K562 (cell line): ENCODE results near the gene NAA80. TPM values are rescaled to one million over a fixed set of nuclear protein-coding genes. Genes with fewer than 3 reads are reported as not detected.

ENCODE experiments used
- CCNT2 ChIP-seq: IDR thresholded peaks from 2 replicates; pipeline ENCODE4 v1.6.1; 2011; ENCODE audit warnings: borderline replicate concordance, low read depth, mild to moderate bottlenecking, moderate library complexity, mixed read lengths, low read length; ENCODE audit not compliant: insufficient read length; ENCODE audit errors: extremely low read depth
- HDGF ChIP-seq: fragments of 450-650 bp; IDR thresholded peaks from 2 replicates; pipeline ENCODE4 v1.6.1; 2016
- HMBOX1 ChIP-seq: sonication (generic); IDR thresholded peaks from 2 replicates; pipeline ENCODE4 v1.6.1; 2016
- LCOR ChIP-seq: sonication (generic); formaldehyde crosslinking; IDR thresholded peaks from 2 replicates; pipeline ENCODE4 v1.8.0; 2022; ENCODE audit warnings: mild to moderate bottlenecking, missing genetic modification reagents
- MTA3 ChIP-seq: fragments of 450-650 bp; formaldehyde crosslinking; IDR thresholded peaks from 2 replicates; pipeline ENCODE4 v1.6.1; 2017; ENCODE audit warnings: mild to moderate bottlenecking, borderline replicate concordance
- NBN ChIP-seq: fragments of 450-650 bp; IDR thresholded peaks from 2 replicates; pipeline ENCODE4 v1.6.1; 2016; ENCODE audit warnings: low read depth, mild to moderate bottlenecking
- NR4A1 ChIP-seq, 2 experiments: fragments of 250-450 bp in 1 of 2; fragments of 450-650 bp in 1 of 2; sonication (Bioruptor Pico) in 1 of 2; IDR thresholded peaks; 2 replicates each; pipeline versions ENCODE4 v1.4.0 to v1.6.1; 2016 to 2020; ENCODE audit warnings: mild to moderate bottlenecking in 2 of 2, missing compliant biosample characterization in 1 of 2, missing genetic modification characterization in 1 of 2, moderate library complexity in 1 of 2
- PRPF4 ChIP-seq: fragments of 200-400 bp; formaldehyde crosslinking; IDR thresholded peaks from one replicate; pipeline ENCODE4 v1.6.1; 2017; ENCODE audit warnings: low read length, low read depth, mild to moderate bottlenecking; ENCODE audit not compliant: insufficient read depth, poor library complexity, severe bottlenecking
- RBM17 ChIP-seq: fragments of 200-400 bp; formaldehyde crosslinking; IDR thresholded peaks from 2 replicates; pipeline ENCODE4 v1.6.1; 2017; ENCODE audit warnings: low read depth, mild to moderate bottlenecking, low read length, borderline replicate concordance
- SAFB2 ChIP-seq: fragments of 200-400 bp; formaldehyde crosslinking; IDR thresholded peaks from 2 replicates; pipeline ENCODE4 v1.6.1; 2018; ENCODE audit warnings: borderline replicate concordance, low read length, low read depth, moderate library complexity; ENCODE audit not compliant: severe bottlenecking
- XRCC3 ChIP-seq: fragments of 450-650 bp; IDR thresholded peaks from 2 replicates; pipeline ENCODE4 v1.6.1; 2017; ENCODE audit warnings: mild to moderate bottlenecking, moderate library complexity
- ZC3H4 ChIP-seq: sonication (generic); formaldehyde crosslinking; IDR thresholded peaks from 2 replicates; pipeline ENCODE4 v1.9.0; 2021; ENCODE audit warnings: missing genetic modification reagents, borderline replicate concordance
- ZKSCAN1 ChIP-seq: fragments of 150-350 bp; IDR thresholded peaks from 2 replicates; pipeline ENCODE4 v1.6.1; 2016; ENCODE audit warnings: low read depth, low read length
- ZNF24 ChIP-seq: fragments of 450-650 bp; IDR thresholded peaks from 2 replicates; pipeline ENCODE4 v1.6.1; 2016
- ZNF311 ChIP-seq: fragments of 250-450 bp; sonication (Bioruptor Pico); IDR thresholded peaks from 2 replicates; pipeline ENCODE4 v1.4.0; 2020; ENCODE audit warnings: mild to moderate bottlenecking, moderate library complexity
- ZNF436 ChIP-seq: fragments of 250-450, 450-650 bp; sonication (Bioruptor Pico); formaldehyde crosslinking; IDR thresholded peaks from 2 replicates; pipeline ENCODE4 v1.7.0; 2020; ENCODE audit warnings: mild to moderate bottlenecking
- ZNF75A ChIP-seq: fragments of 450-650 bp; formaldehyde crosslinking; IDR thresholded peaks from 2 replicates; pipeline ENCODE4 v1.4.0; 2020; ENCODE audit warnings: mild to moderate bottlenecking
- polyA plus RNA-seq, 8 experiments: library from polyadenylated mRNA; depleted of rRNA in 4 of 8; stranded (reverse) in 5 of 8; unstranded in 3 of 8; fragments of >200 nt; fragmentation: Nextera tagmentation in 2 of 8; fragmentation: Illumina TruSeq in 1 of 8; extraction: Ambion mirVana in 2 of 8; extraction: Trizol in 1 of 8; gene quantifications; 2 replicates each; pipeline versions ENCODE4 v1.2.1 to v1.2.3, GENCODE V29; 2011 to 2014; ENCODE audit warnings: inconsistent platforms in 1 of 8, missing spikeins in 1 of 8
- total RNA-seq, 7 experiments: library from RNA; depleted of rRNA in 6 of 7; stranded (reverse); fragments of >200 nt in 6 of 7; fragmentation: Illumina TruSeq in 2 of 7; extraction: Trizol in 2 of 7; gene quantifications; 2 replicates each; pipeline versions ENCODE4 v1.2.1 to v1.2.3, GENCODE V29; 2011 to 2021; ENCODE audit warnings: low replicate concordance in 1 of 7
- TF ChIP-seq, protein P1 (sequence below): fragments of 250-450 bp; sonication (Bioruptor Pico); IDR thresholded peaks from 2 replicates; pipeline ENCODE4 v1.9.0; 2021; ENCODE audit warnings: mild to moderate bottlenecking, inconsistent platforms
- TF ChIP-seq, protein P2 (sequence below): fragments of 250-450 bp; sonication (Bioruptor Pico); IDR thresholded peaks from 2 replicates; pipeline ENCODE4 v1.8.0; 2021; ENCODE audit warnings: moderate library complexity, mild to moderate bottlenecking, inconsistent platforms
- TF ChIP-seq, protein P3 (sequence below): fragments of 250-450 bp; sonication (Bioruptor Pico); IDR thresholded peaks from 2 replicates; pipeline ENCODE4 v1.5.0; 2020; ENCODE audit warnings: mild to moderate bottlenecking, borderline replicate concordance
- TF ChIP-seq, protein P4 (sequence below): sonication (generic); formaldehyde crosslinking; IDR thresholded peaks from 2 replicates; pipeline ENCODE4 v1.8.1; 2023; ENCODE audit warnings: mild to moderate bottlenecking, missing genetic modification reagents, moderate library complexity

NAA80 gene
- total and polyA plus RNA-seq, 9 of the 15 experiments (the other 6 are each of a cell fraction or from before 2014, with no cell fraction given): 0.82 to 24.0 (median 8.6) TPM

DNA sequence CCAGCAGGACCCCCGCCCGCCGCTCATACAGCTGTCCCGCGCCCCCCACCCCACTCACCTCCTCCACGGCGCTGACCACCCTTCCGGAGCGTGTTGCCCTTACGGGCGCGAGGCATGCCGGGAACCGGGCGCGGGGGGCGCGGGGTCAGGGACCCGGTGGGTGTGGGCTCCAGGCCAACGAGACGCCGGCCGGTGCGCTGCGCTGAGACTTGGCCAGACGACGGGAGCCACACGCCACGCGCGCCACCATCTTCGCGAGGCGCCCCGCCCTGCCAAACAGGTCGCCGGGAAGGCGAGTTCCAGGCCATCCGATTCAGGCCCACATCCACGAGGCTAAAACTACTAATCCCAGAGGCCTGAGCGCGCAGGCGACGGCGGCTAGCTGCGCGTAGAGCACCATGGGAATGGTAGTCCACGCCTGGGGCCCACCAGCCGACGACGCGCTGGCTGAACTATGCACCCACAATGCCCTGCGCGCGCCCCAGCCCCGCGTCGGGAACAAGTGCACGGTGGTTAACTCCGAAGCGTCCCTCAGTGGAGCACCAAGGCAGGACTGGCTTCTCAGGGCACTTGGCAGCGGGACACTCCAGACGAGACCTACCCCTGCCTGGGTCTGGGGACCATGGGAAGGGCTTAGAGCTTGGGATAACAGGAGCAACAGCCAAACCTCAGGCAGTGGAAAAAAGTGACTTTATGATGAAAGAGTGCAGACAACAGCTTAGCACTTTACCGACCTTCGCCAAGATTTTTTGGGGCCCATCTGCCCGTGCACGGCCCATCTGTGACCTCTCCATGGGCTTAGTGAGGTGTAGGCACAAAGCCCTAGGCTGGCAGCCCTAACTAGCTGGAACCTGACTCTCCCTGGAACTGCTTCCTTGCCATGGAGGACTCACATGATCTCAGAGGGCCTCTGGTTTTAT is 6.8 kb downstream of the NAA80 start, which contains the start of gene IFRD2 (continued):
- TF ChIP-seq, protein P1, sequence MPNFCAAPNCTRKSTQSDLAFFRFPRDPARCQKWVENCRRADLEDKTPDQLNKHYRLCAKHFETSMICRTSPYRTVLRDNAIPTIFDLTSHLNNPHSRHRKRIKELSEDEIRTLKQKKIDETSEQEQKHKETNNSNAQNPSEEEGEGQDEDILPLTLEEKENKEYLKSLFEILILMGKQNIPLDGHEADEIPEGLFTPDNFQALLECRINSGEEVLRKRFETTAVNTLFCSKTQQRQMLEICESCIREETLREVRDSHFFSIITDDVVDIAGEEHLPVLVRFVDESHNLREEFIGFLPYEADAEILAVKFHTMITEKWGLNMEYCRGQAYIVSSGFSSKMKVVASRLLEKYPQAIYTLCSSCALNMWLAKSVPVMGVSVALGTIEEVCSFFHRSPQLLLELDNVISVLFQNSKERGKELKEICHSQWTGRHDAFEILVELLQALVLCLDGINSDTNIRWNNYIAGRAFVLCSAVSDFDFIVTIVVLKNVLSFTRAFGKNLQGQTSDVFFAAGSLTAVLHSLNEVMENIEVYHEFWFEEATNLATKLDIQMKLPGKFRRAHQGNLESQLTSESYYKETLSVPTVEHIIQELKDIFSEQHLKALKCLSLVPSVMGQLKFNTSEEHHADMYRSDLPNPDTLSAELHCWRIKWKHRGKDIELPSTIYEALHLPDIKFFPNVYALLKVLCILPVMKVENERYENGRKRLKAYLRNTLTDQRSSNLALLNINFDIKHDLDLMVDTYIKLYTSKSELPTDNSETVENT (CRISPR knock-in tag): no peak
- TF ChIP-seq NR4A1 (CRISPR knock-in tag; IDR thresholded peaks at IDR 0.05) (peak; percentile 52; the same call in 1 of the 2 replicates), NR4A1 (tag; IDR thresholded peaks at IDR 0.05) (peak; percentile 85), ZNF436 (CRISPR knock-in tag) (no peak), PRPF4 (no peak), ZKSCAN1 (no peak; the same call in 1 of the 2 replicates), MTA3 (no peak; the same call in 1 of the 2 replicates), SAFB2 (no peak), XRCC3 (no peak), ZNF311 (CRISPR knock-in tag) (peak; percentile 89), ZNF75A (CRISPR knock-in tag) (no peak), HMBOX1 (no peak), RBM17 (no peak), LCOR (CRISPR knock-in tag) (no peak; the same call in none of the 2 replicates), ZNF24 (no peak), HDGF (no peak), NBN (no peak), ZC3H4 (CRISPR knock-in tag) (no peak), CCNT2 (peak; percentile 57)
- TF ChIP-seq, protein P2, sequence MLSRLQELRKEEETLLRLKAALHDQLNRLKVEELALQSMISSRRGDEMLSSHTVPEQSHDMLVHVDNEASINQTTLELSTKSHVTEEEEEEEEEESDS (CRISPR knock-in tag): no peak
- TF ChIP-seq, protein P3, sequence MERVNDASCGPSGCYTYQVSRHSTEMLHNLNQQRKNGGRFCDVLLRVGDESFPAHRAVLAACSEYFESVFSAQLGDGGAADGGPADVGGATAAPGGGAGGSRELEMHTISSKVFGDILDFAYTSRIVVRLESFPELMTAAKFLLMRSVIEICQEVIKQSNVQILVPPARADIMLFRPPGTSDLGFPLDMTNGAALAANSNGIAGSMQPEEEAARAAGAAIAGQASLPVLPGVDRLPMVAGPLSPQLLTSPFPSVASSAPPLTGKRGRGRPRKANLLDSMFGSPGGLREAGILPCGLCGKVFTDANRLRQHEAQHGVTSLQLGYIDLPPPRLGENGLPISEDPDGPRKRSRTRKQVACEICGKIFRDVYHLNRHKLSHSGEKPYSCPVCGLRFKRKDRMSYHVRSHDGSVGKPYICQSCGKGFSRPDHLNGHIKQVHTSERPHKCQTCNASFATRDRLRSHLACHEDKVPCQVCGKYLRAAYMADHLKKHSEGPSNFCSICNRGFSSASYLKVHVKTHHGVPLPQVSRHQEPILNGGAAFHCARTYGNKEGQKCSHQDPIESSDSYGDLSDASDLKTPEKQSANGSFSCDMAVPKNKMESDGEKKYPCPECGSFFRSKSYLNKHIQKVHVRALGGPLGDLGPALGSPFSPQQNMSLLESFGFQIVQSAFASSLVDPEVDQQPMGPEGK (CRISPR knock-in tag): no peak
- TF ChIP-seq, protein P4, sequence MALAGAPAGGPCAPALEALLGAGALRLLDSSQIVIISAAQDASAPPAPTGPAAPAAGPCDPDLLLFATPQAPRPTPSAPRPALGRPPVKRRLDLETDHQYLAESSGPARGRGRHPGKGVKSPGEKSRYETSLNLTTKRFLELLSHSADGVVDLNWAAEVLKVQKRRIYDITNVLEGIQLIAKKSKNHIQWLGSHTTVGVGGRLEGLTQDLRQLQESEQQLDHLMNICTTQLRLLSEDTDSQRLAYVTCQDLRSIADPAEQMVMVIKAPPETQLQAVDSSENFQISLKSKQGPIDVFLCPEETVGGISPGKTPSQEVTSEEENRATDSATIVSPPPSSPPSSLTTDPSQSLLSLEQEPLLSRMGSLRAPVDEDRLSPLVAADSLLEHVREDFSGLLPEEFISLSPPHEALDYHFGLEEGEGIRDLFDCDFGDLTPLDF (CRISPR knock-in tag): peak; percentile 51; the same call in 1 of the 2 replicates
